CD4-positive, alpha-beta T cell treated with Interleukin-4 for 4 hours (primary cell): ENCODE measurements around the gene MRAS.
"Not testable (repeated sequence)": the region's sequence is repeated elsewhere in the genome, so short reads cannot be mapped to it uniquely, and the experiment has no call there.

Experiments used
- DNase-seq: peaks from one replicate; pipeline ENCODE4 v3.0.0-alpha.2; 2020

MRAS gene

DNA sequence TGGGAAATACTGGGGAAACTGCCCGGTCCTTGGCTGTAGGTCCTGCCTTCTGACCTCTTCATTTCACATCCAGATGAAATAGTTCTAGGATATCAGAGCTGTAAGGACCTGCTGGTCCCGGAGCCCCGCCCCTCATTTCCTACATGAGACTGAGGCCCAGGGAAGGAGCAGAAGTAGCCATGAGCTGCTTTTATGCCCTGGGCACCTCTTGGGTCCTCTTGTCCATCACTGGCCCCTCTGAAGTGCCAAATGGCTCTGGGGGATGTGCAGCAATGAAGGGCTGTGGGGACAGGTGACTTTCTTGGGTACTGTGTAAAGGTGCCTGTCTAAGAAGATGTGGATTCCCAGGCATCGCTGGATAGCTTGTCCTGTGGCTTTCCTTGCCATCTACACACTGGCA, 45.8 kb downstream of the MRAS start:
- DNase-seq, result no peak

DNA sequence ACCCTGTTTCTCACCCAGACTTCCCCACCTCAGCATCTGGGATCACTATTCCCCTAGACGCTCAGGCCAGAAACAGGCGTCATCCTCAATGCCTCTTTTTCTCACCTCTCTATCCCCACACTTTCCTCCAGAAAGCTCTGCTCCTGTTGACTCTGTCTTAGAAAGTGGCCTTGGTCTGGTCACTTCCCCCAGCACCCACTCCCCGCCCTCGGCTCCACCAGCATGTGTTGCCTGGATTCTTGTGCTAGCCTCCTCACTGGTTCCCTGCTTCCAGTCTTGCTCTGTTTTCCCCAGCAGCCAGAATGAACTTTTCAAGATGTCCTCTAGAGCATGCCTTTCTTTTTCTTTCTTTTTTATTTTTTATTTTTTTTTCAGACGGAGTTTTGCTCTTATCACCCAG, 46.3 kb downstream of the MRAS start:
- no peak for DNase-seq

DNA sequence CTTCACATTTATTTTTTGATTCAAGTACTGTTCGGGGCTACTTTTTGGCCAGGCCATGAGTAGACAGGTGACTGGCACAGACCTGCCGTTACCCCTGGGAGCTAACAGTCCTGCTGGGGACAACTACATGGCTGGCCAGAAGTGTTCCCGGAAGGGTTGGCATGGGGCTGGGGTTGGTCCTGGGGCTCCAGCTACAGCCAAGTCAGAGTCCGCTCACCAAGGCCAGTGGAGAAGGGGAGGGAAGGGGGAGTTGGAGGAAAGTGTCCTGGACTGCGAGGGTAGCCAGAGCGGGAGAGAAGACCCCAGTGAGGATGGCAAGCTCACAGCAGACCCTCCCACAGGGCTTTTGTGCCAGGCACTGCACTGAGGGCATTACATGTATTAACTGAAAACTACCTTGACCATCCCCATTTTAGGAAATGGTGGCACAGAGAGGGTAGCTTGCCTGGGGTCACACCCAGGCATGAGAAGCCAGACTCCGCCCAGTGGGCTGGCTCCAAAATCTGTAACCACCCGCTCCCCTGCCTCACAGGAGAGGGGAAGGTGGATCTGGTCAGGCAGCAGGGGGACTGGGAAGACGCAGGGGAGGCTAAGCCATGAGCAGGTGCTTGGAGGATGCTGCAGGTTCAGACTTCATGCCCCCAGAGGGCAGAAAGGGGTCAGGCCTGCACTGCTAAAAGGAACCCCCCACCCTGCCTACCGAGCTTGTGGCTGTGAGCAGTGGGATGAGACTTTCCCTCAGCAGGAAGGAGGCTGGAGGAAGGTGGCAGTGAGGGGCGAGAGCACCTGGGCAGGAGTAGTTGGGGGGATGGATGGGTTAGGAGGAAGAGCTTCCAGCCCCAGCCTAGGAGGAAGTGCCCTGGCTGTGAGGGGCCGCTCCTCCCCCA, 47.7 kb downstream of the MRAS start:
- DNase-seq, result no peak

DNA sequence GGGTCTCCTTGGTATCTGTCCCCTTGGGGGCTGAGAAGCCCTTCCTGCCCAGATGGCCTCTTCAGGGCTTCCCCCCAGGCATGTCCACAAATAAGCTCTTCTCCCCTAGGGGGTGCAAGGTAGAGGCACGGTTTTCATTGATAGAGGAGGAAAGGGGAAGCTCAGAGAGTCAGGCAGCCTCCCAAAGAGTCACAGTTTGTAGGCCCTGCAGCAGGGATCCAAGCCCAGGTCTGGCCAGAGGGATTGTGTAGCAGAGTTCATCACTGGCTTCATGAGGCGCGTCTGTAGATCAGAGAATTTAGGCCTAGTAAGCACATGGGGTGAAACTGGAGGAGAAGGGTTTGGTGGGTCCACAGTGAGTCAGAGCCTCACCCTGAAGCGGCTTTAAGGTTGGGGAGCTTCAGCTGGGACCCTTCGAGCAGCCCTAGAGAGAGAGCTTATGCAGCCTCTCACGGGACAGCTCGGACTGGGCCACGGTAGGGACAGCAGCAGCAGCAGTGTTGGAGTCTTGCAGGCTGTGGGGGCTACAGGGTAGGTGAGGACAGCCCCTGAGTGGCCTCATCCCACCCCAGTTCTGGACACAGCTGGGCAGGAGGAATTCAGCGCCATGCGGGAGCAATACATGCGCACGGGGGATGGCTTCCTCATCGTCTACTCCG, 48.5 kb downstream of the MRAS start:
- no peak for DNase-seq

DNA sequence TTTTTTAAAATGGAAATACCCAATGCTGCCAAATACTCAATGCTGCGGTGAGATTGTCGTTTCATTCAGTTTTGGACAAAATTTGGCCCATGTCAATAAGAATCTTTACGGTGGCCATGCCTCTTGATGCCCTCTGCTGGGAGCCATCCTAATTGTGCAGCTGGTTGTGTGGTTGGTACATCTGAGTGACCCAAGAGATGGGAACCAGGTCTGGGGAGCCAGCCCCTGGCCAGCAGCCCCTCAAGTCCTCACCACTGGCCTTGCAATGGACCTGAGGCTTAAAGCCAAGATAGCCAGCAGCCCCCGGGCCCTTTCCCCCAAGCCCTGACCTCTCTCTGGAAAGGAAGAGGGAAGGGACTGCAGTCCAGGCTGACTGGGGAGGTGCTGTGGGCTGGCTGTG, 49.6 kb downstream of the MRAS start:
- DNase-seq, result no peak

DNA sequence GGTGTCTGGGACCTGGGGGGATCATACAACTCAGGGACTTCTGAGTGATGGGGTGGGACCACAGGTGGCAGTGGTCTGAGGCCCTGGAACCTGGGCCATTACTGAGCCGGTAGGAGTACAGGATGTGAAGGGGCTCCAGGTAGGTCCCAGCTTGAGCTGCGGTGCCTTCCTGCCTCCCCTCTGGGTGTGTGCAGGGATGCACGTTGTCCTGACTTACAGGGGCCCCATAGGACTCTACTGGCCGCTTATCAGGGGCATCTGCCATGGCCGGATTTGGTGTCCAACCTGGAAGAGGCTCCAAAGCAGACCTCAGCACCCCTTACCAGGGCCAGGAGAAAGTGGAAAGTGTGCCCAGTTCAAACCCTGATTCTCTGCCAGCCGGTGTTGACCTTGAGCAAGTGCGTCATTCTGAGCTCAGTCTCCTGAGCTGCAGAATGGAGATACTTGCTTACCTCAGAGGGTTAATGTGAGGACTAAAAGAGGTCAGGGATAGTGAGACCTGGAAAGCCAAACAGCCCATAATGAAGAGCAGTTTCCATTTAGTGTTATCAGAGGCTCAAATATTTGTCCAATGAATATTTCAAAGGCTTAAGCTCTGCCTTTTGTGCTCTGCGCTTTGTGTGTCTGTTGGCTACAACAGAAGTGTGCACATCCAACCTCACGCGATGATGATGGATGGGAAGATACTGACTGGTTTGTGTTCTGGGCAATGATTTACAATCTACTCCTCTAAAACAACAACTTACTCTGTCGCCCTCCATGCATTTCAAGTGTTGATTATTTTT, 50.6 kb downstream of the MRAS start:
- DNase-seq, result no peak

DNA sequence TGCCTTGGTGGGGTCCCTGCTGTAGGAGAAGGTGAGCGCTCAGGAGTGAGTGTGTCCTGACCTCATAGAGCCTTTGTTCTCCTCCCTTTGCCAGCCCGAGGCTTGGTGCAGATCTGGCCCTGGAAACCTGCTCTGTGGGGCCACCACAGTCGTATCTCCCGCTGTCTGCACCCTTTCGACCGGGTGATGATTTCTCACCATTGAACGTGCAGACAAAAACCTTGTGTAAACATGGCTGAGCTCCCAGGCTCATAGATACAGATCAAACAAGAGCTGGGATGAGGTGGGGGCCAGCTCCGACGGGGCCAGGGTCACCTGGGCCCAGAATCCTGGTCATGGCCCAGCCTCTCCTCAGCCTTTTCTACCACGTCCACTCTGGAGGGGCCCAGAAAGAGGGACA, 51.4 kb downstream of the MRAS start:
- DNase-seq, result no peak

DNA sequence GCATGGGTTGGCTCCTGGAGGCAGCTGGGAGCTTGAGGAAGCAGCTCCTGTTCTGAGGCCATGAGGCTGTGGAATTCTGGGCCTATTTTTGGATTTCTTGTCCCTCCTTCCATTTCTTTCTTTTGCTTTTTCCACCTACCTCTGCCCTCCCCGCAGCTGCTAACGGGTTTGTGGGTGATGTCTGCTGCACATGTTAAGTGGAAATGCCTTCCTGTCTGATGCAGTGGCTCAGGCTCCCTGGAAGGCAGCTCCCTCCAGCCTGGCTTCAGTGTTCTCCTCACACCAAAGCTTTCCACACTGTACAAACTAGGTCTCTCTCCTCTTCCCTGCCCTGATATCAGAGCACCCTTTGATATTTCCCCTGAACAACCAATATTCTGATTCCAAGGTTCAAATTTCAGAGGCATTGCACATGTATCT, 52.3 kb downstream of the MRAS start:
- DNase-seq, result no peak

DNA sequence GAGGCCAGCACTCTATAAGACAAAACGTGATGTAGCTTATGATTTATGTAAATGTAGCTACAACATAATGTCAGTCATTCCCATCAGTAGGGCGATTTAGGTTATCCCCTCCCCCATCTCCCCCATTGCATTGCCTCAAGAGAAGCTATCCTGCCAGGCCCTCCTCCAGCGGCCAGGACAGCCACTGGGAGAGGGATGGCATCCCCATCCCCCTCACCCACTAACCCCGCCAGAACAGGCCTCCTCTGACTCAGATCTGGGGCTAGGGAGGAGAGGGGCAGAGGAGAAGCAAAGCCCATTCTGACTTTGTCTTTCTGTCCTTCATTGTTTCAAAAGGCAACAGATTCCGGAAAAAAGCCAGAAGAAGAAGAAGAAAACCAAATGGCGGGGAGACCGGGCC, 53.5 kb downstream of the MRAS start:
- no peak for DNase-seq

DNA sequence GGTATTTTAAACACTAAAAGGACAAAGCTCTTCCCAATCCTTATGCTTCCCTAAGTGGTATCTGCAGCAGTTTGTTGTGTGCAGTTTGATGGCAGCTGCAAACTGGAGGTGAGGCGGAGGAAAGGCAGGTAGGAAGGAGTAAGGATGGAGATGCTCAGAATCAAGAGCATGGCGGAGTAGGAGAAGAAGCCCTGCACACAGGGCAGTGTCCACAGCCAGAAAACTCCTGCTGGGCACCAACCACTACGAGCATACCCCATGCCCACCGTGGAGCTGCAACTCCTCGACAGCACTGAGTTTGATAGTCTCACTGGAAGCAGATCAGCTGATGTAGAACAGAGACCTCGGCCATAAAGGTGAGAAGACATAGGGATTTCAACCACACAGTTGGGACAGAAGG, 55.7 kb downstream of the MRAS start:
- no peak for DNase-seq

DNA sequence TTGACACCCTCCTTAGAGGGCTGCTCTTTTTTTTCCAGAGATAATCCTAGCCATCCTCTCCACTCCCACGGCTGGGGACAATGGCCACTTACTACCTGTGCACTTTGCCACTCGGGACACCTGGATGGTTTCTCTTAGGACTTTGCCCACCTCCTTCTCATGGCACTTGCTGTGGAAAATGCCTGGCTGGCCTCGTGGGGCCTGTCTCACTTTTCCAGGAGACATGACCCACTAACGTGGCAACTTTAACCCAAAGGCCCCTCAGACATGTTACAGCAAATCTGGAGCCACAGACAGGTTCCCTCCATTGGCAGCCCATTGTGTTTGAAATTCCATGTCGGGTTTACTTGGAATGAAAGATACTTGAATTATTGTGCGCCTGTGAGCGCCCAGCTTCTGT, 56.6 kb downstream of the MRAS start:
- DNase-seq, result no peak

DNA sequence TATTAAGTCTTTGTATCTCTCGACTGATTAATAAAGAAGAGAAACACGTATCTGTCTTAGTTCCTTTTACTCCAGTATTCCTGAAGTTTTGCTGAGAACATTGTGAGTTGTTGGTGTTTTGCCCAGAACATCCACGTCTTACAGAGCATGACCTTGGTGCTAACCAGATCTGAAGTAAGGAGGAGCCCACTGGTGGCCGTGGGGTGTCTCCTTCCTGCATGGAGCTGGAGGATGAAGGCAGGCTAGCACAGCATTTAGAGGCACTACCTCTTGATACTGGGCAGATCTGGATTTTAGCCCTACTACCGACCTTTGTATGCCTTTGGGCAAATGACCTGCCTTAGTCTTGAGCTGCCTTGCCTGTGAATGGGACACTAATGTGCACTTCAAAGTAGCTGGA, 57.1 kb downstream of the MRAS start:
- no peak for DNase-seq

DNA sequence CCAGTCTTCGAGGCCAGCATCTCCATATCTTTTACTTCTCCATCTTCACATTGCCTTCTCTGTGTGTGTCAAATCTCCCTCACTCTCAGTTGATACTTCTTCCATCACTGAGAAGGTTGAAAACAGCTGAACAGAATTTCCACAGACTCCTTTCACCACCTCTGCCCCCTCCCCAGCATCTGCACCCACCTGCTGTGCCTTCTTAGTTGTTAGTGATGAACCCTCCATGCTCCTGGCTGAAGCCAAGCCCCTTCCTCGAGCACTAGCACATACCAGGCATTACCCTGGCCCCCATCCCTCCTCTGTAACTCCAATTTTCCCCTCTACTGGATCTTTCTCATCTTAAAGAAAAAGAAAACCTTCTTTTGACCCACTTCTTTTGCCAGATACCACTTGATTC, 58.2 kb downstream of the MRAS start:
- DNase-seq, result no peak

DNA sequence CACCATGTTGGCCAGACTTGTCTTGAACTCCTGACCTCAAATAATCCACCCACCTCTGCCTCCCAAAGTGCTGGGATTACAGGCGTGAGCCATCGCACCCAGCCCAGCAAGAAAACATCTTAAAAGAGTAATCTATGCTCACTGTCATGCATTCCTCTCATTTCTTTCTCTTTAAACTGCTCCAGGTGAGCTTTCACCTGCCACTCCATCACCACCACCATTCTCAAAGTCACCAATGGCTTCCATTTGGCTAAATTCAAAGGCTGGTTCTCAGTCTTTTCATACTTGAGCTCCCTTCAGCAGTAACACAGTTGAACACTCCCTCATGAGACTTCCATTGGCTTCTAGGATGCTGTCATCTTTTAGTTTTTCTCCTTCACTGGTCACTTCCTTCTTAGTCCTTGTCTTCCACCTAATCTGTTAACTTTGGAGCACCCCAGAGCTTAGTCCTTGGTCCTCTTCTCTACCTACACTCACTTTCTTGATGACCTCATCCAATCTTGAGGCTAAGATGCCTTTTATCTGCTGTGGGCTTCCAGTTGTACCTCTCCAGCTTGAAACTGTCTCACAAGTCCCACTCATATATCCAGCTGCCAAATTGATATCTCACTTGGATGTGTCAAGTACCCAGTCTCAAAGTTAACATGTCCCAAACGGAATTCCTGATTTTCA, 59.0 kb downstream of the MRAS start:
- DNase-seq, result no peak

DNA sequence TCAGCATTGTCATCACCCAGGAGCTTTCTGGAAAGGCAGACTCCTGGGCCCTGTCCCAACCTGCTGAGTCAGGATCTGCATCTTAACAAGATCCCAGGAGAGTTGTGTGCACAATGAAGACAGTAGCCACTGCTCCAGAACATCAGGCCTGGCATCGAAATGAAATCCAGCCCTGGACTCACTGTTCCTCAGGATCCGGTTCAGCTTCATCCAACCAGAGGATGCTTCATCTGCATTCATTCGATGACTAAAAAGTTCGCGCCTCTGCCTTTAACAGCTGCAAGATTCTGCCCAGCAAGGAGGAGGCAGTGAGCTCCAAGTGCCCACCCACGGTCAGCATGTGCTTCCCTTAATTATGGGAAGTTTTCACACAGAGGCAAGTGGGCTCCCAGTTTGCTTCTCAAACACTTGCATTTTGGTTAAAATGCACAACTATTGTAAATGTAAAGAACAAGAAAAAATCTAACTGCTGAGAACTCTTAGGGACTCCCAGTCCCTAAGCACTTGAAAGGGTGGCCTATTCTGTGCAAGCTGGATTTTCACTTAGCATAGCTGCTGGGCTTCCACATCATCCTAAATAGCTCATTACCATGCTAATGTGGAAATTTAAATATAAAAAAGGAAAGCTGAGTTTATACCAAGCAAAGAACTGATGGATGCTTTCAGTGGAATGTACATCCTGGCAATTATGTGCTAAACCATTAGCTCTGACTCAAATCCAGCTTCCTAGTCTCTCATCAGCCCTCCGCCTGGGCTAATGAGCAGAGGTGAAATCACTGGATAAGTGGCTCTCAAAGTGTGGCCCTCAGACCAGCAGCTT, 60.6 kb downstream of the MRAS start:
- DNase-seq, result no peak

DNA sequence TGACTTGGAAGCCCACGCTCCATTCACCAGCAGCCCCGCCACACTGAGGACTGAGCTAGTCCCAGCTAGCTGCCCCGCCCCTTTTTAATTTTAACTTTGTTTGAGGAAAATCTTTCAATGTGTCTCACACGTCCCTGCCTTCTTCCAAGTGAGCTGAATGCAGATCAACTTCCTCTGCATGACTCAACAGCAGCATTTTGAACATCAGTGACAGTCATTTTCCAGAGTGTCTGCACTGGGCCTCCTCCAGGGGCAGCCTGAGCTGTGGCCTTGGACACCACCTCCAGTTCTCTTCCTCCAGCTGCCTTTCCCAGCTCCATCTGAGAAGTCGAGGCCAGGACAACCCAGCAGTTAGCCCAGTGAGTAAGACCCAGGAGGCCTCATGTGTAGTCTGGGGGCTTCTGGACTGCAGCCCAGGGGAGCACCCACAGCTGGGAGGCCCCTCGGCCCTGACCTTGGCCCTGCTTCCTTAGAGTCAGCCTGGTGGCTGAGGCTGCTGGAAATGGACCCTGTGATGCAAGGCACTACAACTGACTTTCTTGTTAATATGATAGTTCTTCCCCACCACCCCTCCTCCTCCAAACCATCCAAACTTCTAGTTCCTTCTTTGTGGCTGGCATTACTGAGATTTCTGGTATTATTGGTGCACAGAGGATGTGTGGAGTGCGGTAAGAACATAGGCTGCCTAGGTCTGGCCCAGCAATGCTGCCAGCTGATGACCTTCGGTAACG, 64.6 kb downstream of the MRAS start:
- DNase-seq, result no peak

DNA sequence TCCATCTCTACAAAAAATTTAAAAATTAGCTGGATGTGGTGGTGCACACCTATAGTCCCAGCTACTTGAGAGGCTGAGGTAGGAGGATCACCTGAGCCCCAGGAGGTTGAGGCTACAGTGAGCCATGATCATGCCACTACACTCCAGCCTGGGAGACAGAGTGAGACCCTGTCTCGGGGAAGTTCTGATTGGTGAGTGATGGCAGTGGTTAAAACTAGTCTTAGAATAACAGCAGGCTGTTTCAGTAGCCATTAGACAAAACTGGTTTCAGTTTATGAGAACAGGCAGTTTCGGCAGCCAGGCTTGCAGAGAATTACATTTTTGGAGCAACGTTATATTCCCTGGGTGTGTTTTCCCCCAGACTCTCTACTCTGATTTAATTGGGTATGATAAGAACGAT, 67.9 kb downstream of the MRAS start:
- DNase-seq, result not testable (repeated sequence)

DNA sequence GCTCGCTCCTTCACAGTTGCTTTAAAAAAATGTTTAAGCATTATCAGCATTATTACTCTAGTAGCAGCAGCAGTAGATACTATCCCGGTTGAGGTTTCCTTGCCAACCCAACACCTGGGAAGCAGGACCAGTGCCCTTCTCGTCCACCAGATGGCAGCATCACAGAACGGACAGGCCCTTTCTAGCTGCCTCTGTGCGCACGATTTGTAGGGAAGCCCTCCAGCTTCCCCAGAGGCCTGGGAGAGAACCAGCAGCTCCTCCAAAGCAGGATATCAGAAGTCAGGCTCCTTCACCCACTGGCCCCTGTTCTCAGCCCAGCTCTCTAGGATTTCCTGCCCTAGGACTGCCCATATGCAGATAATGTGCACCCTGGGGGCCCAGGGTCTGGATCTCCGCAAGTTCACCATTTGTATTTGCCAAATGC, 69.2 kb downstream of the MRAS start:
- DNase-seq, result peak; percentile 52

DNA sequence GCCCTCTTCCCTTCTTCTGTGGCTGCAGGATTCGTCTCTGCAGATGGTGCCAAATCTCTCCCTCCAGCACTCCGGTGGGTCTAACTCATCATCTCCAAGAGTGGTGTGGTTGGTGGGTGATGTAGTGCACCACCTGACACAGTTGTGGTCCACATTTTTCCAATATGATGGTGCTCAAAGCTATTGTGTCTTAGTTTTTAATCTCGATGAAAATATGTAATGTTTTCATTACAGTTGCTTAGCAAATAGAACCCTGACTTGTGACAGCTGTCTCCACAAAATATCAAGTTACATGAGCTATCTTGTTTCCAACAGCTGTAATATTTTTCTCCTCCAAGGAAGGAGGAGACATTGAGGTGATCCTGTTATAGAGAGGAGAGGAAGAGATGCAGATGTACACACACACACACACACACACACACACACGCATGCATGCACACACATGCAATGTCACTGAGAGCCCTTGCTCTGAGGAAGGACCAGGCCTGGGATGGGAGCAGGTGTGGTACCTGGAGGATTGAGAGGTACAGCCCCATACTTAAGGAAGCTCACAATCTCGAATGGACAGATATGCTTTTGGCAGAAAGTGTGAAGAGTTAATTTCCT, 70.3 kb downstream of the MRAS start:
- no peak for DNase-seq

DNA sequence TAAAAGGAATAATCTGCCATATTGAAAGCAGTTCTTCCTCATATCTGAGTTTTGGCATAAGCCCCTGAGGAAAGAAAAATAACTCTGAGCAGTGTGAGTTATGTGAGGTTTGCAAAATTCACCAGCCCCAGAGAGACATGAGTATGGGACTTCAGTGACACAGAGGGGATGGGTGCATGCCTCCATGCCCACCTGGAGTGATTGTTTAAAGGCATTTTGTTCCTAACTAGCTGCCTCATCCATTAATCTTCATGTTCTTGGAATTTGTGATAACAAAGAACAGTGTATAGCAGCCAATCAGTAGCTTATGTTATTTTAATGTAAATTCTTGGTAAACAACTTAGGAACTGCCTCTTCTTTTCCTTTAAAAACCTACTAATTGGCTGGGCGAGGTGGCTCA, 74.9 kb downstream of the MRAS start:
- DNase-seq, result no peak

DNA sequence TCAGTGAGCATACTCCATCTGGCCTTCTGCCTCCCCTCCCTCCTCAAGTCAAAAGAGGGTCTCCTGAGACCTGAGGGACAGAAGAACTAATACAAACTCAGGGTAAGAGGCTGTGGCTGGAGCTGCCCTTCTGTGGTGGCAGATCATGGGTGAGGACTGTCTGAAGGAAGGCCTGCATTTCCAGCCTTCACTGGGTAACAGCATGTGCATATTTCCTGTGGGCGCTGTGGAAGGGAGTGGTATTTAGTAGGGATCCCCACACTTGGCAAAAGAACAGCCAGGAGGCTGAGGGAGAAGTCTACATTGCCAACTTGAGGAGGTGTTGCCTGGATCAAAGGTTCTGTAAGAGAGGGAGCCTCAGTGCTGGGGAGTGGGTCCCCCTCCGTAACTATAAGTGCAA, 75.9 kb downstream of the MRAS start:
- DNase-seq, result no peak
